HepG2 (cell line): ENCODE measurements around the gene GP2. TPM values are rescaled to one million over a fixed set of nuclear protein-coding genes. Genes with fewer than 3 reads are reported as not detected.

Source experiments
- CCDC6 ChIP-seq: sonication (generic); formaldehyde crosslinking; IDR thresholded peaks from 2 replicates; pipeline ENCODE4 v1.8.1; 2022; ENCODE audit warnings: mild to moderate bottlenecking, missing genetic modification reagents, moderate library complexity
- CENPX ChIP-seq: sonication (generic); formaldehyde crosslinking; IDR thresholded peaks from 2 replicates; pipeline ENCODE4 v1.9.0; 2021; ENCODE audit warnings: mild to moderate bottlenecking, missing genetic modification reagents, moderate library complexity
- MYNN ChIP-seq: sonication (generic); formaldehyde crosslinking; IDR thresholded peaks from 2 replicates; pipeline ENCODE4 v1.4.0; 2020; ENCODE audit warnings: mild to moderate bottlenecking, low read depth, missing genetic modification reagents
- NFKBIZ ChIP-seq: IDR thresholded peaks from 2 replicates; pipeline ENCODE4 v1.6.1; 2018; ENCODE audit warnings: missing genetic modification reagents, missing compliant biosample characterization
- NKX3-1 ChIP-seq: sonication (generic); formaldehyde crosslinking; IDR thresholded peaks from 2 replicates; pipeline ENCODE4 v1.5.0; 2020; ENCODE audit warnings: missing genetic modification reagents
- NR2F2 ChIP-seq: IDR thresholded peaks from 2 replicates; pipeline ENCODE4 v1.6.1; 2012; ENCODE audit warnings: low read depth, inconsistent platforms, borderline replicate concordance
- SNAPC2 ChIP-seq: sonication (generic); formaldehyde crosslinking; IDR thresholded peaks from 2 replicates; pipeline ENCODE4 v1.8.1; 2022; ENCODE audit warnings: mild to moderate bottlenecking, missing genetic modification reagents
- SP1 ChIP-seq, 2 experiments: fragments of 450-650 bp in 1 of 2; sonication (generic) in 1 of 2; formaldehyde crosslinking in 1 of 2; IDR thresholded peaks; 2 replicates each; pipeline versions ENCODE4 v1.4.0 to v1.6.1; 2016 to 2020; ENCODE audit warnings: missing genetic modification reagents in 1 of 2
- polyA plus RNA-seq, 8 experiments: library from polyadenylated mRNA; depleted of rRNA in 3 of 8; stranded (reverse) in 7 of 8; unstranded in 1 of 8; fragments of >200 nt; fragmentation: Illumina TruSeq in 4 of 8; extraction: Trizol in 4 of 8; gene quantifications; 2 replicates each; pipeline versions ENCODE4 v1.2.1 to v1.2.3, GENCODE V29; 2011 to 2016; ENCODE audit warnings: low read depth in 4 of 8, missing spikeins in 1 of 8, mixed read lengths in 1 of 8; ENCODE audit not compliant: insufficient read depth in 1 of 8
- total RNA-seq, 5 experiments: library from RNA; depleted of rRNA; stranded (reverse); fragments of >200 nt; fragmentation: Illumina TruSeq; extraction: Trizol; gene quantifications; 2 replicates each; pipeline ENCODE4 v1.2.3, GENCODE V29; 2016; ENCODE audit warnings: low read depth in 1 of 5
- TF ChIP-seq, protein P1 (sequence below): IDR thresholded peaks from 2 replicates; pipeline ENCODE4 v1.6.1; 2016
- TF ChIP-seq, protein P2 (sequence below): sonication (generic); formaldehyde crosslinking; IDR thresholded peaks from 2 replicates; pipeline ENCODE4 v1.4.0; 2020; ENCODE audit warnings: mild to moderate bottlenecking, missing genetic modification reagents
- TF ChIP-seq, protein P3 (sequence below): IDR thresholded peaks from 2 replicates; pipeline ENCODE4 v1.6.1; 2016; ENCODE audit warnings: low read depth, control low read depth
- TF ChIP-seq, protein P4 (sequence below): sonication (generic); formaldehyde crosslinking; IDR thresholded peaks from 2 replicates; pipeline ENCODE4 v1.5.1; 2020; ENCODE audit warnings: missing genetic modification reagents, mild to moderate bottlenecking, borderline replicate concordance
- TF ChIP-seq, protein P5 (sequence below): sonication (generic); formaldehyde crosslinking; IDR thresholded peaks from 2 replicates; pipeline ENCODE4 v1.4.0; 2020; ENCODE audit warnings: missing genetic modification reagents

GP2 gene
- total and polyA plus RNA-seq, 2 of the 13 experiments (the other 11 are each of a cell fraction or from before 2014, with no cell fraction given), result 0.15 to 0.69 TPM

DNA sequence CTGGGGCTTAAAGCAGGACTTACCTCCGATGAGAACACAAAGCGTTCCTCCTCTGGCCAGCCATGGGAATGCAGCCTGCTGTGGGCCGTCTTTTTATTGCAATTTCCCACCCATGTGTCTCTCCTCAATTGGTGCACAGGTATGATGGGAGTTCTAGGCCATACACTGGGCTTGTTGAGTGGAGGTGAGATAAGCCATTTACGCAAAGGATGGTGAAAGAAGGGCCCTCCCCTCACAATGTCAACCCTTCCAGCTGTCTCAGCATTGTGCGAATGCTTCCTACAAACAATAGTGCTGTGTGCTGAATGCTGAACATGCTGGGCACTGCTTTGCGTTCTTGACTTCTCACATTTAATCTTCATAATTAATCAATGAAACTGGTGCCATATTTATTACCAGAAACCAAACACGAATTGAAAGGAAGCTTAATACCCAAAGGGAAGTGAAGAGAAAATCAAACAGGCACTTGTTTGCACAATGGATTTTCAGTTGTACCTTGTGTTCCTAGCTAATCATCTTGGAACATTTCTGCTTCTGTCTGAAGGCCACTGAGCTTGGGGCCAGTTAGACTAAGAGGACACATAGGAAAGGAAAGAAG lies at the start of gene GP2 (continued):
- TF ChIP-seq, protein P1, sequence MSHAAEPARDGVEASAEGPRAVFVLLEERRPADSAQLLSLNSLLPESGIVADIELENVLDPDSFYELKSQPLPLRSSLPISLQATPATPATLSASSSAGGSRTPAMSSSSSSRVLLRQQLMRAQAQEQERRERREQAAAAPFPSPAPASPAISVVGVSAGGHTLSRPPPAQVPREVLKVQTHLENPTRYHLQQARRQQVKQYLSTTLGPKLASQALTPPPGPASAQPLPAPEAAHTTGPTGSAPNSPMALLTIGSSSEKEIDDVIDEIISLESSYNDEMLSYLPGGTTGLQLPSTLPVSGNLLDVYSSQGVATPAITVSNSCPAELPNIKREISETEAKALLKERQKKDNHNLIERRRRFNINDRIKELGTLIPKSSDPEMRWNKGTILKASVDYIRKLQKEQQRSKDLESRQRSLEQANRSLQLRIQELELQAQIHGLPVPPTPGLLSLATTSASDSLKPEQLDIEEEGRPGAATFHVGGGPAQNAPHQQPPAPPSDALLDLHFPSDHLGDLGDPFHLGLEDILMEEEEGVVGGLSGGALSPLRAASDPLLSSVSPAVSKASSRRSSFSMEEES, result 0 out of 2 replicates have a peak, but pooled peaks have one; percentile 23
- TF ChIP-seq, protein P2, sequence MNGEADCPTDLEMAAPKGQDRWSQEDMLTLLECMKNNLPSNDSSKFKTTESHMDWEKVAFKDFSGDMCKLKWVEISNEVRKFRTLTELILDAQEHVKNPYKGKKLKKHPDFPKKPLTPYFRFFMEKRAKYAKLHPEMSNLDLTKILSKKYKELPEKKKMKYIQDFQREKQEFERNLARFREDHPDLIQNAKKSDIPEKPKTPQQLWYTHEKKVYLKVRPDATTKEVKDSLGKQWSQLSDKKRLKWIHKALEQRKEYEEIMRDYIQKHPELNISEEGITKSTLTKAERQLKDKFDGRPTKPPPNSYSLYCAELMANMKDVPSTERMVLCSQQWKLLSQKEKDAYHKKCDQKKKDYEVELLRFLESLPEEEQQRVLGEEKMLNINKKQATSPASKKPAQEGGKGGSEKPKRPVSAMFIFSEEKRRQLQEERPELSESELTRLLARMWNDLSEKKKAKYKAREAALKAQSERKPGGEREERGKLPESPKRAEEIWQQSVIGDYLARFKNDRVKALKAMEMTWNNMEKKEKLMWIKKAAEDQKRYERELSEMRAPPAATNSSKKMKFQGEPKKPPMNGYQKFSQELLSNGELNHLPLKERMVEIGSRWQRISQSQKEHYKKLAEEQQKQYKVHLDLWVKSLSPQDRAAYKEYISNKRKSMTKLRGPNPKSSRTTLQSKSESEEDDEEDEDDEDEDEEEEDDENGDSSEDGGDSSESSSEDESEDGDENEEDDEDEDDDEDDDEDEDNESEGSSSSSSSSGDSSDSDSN, result no peak
- TF ChIP-seq MYNN (CRISPR knock-in tag) (no peak), NR2F2 (peak; percentile 34; the same call in 1 of the 2 replicates), NKX3-1 (CRISPR knock-in tag) (no peak), NFKBIZ (CRISPR knock-in tag) (no peak), SP1 (IDR thresholded peaks at IDR 0.05) (no peak), SP1 (CRISPR knock-in tag; IDR thresholded peaks at IDR 0.05) (no peak), SNAPC2 (CRISPR knock-in tag) (no peak), CCDC6 (CRISPR knock-in tag) (no peak), CENPX (CRISPR knock-in tag) (no peak)
- TF ChIP-seq, protein P3, sequence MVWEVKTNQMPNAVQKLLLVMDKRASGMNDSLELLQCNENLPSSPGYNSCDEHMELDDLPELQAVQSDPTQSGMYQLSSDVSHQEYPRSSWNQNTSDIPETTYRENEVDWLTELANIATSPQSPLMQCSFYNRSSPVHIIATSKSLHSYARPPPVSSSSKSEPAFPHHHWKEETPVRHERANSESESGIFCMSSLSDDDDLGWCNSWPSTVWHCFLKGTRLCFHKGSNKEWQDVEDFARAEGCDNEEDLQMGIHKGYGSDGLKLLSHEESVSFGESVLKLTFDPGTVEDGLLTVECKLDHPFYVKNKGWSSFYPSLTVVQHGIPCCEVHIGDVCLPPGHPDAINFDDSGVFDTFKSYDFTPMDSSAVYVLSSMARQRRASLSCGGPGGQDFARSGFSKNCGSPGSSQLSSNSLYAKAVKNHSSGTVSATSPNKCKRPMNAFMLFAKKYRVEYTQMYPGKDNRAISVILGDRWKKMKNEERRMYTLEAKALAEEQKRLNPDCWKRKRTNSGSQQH, result no peak
- TF ChIP-seq, protein P4, sequence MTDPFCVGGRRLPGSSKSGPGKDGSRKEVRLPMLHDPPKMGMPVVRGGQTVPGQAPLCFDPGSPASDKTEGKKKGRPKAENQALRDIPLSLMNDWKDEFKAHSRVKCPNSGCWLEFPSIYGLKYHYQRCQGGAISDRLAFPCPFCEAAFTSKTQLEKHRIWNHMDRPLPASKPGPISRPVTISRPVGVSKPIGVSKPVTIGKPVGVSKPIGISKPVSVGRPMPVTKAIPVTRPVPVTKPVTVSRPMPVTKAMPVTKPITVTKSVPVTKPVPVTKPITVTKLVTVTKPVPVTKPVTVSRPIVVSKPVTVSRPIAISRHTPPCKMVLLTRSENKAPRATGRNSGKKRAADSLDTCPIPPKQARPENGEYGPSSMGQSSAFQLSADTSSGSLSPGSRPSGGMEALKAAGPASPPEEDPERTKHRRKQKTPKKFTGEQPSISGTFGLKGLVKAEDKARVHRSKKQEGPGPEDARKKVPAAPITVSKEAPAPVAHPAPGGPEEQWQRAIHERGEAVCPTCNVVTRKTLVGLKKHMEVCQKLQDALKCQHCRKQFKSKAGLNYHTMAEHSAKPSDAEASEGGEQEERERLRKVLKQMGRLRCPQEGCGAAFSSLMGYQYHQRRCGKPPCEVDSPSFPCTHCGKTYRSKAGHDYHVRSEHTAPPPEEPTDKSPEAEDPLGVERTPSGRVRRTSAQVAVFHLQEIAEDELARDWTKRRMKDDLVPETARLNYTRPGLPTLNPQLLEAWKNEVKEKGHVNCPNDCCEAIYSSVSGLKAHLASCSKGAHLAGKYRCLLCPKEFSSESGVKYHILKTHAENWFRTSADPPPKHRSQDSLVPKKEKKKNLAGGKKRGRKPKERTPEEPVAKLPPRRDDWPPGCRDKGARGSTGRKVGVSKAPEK, result no peak
- TF ChIP-seq, protein P5, sequence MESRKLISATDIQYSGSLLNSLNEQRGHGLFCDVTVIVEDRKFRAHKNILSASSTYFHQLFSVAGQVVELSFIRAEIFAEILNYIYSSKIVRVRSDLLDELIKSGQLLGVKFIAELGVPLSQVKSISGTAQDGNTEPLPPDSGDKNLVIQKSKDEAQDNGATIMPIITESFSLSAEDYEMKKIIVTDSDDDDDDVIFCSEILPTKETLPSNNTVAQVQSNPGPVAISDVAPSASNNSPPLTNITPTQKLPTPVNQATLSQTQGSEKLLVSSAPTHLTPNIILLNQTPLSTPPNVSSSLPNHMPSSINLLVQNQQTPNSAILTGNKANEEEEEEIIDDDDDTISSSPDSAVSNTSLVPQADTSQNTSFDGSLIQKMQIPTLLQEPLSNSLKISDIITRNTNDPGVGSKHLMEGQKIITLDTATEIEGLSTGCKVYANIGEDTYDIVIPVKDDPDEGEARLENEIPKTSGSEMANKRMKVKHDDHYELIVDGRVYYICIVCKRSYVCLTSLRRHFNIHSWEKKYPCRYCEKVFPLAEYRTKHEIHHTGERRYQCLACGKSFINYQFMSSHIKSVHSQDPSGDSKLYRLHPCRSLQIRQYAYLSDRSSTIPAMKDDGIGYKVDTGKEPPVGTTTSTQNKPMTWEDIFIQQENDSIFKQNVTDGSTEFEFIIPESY (CRISPR knock-in tag), result no peak
